ENCODE data around the gene PPM1L.

PPM1L gene

GRCh38 chr3:161082063-161082462 lies 326.0 kb downstream of the PPM1L start:
- TF ChIP-seq ZC3H10 (CRISPR knock-in tag; IDR thresholded peaks at IDR 0.05) (no peak), TCF4 (CRISPR knock-in tag; IDR thresholded peaks at IDR 0.05; ENCODE audit: borderline replicate concordance) (no peak), CSDC2 (CRISPR knock-in tag; IDR thresholded peaks at IDR 0.05) (no peak), ZFP30 (CRISPR knock-in tag; IDR thresholded peaks at IDR 0.05) (no peak), RARB (CRISPR knock-in tag; IDR thresholded peaks at IDR 0.05) (no peak), ZNF70 (CRISPR knock-in tag; IDR thresholded peaks at IDR 0.05) (no peak), ESRRG (CRISPR knock-in tag; IDR thresholded peaks at IDR 0.05) (no peak)
- ATAC-seq, result no peak

DNA sequence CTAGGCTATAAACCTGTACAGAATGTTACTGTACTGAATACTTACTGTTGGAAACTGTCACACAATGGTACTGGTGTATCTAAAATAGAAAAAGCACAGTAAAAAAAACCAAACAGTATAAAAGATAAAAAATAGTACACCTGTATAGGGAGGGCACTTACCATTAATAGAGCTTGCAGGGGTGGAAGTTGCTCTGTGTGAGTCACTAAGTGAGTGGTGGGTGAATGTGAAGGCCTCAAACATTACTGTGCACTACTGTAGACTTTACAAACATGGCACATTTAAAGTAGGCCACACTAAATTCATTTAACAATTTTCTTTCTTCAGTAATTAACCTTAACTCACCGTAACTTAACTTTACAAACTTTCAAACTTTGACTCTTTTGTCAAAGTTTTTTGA lies 327.1 kb downstream of the PPM1L start:
- TF ChIP-seq RARB (CRISPR knock-in tag; IDR thresholded peaks at IDR 0.05), result no peak
- no peak for TF ChIP-seq POU6F1 (CRISPR knock-in tag; IDR thresholded peaks at IDR 0.05; ENCODE audit: borderline replicate concordance, low read depth)

DNA sequence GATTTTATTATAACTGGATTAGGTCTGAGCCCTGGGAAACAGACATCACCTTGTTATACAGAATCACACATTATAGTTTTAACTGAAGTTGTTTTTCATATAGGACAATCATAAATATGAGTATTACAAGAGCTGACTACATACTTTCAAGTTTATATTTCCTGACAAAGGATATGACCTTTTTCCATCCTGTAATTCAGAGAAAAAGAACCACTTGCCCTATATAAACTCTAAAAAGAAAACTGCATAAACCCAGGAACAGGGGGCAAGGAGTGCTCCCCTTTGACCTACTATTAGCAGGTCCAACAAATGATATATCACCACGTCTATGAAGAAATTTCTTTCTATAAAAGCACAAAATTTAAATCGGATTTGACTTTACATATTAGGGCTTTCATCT lies 328.2 kb downstream of the PPM1L start:
- TF ChIP-seq ZFP30 (CRISPR knock-in tag; IDR thresholded peaks at IDR 0.05), result no peak
- TF ChIP-seq BACH2 (CRISPR knock-in tag; IDR thresholded peaks at IDR 0.05; ENCODE audit: borderline replicate concordance), result no peak
- no peak for TF ChIP-seq ZNF70 (CRISPR knock-in tag; IDR thresholded peaks at IDR 0.05)
- TF ChIP-seq ISL1 (CRISPR knock-in tag; IDR thresholded peaks at IDR 0.05), result no peak
- no peak for TF ChIP-seq PPARA (CRISPR knock-in tag; IDR thresholded peaks at IDR 0.05; ENCODE audit: borderline replicate concordance)
- TF ChIP-seq TOX (CRISPR knock-in tag; IDR thresholded peaks at IDR 0.05; ENCODE audit: borderline replicate concordance), result no peak
- TF ChIP-seq POU6F1 (CRISPR knock-in tag; IDR thresholded peaks at IDR 0.05; ENCODE audit: borderline replicate concordance, low read depth), result no peak
- no peak for TF ChIP-seq ZFP3 (CRISPR knock-in tag; IDR thresholded peaks at IDR 0.05)
- no peak for TF ChIP-seq ZNF8 (CRISPR knock-in tag; IDR thresholded peaks at IDR 0.05)
- TF ChIP-seq, protein P1, sequence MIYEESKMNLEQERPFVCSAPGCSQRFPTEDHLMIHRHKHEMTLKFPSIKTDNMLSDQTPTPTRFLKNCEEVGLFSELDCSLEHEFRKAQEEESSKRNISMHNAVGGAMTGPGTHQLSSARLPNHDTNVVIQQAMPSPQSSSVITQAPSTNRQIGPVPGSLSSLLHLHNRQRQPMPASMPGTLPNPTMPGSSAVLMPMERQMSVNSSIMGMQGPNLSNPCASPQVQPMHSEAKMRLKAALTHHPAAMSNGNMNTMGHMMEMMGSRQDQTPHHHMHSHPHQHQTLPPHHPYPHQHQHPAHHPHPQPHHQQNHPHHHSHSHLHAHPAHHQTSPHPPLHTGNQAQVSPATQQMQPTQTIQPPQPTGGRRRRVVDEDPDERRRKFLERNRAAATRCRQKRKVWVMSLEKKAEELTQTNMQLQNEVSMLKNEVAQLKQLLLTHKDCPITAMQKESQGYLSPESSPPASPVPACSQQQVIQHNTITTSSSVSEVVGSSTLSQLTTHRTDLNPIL (CRISPR knock-in tag; IDR thresholded peaks at IDR 0.05; ENCODE audit: low read depth), result no peak
- TF ChIP-seq GLIS3 (CRISPR knock-in tag; IDR thresholded peaks at IDR 0.05), result no peak
- TF ChIP-seq ARNTL (CRISPR knock-in tag; IDR thresholded peaks at IDR 0.05; ENCODE audit: borderline replicate concordance, low read depth), result no peak
- no peak for TF ChIP-seq RARB (CRISPR knock-in tag; IDR thresholded peaks at IDR 0.05)
- no peak for TF ChIP-seq ZC3H10 (CRISPR knock-in tag; IDR thresholded peaks at IDR 0.05)
- no peak for TF ChIP-seq CSRNP3 (CRISPR knock-in tag; IDR thresholded peaks at IDR 0.05)
- no peak for TF ChIP-seq ESRRG (CRISPR knock-in tag; IDR thresholded peaks at IDR 0.05)
- TF ChIP-seq, protein P2, sequence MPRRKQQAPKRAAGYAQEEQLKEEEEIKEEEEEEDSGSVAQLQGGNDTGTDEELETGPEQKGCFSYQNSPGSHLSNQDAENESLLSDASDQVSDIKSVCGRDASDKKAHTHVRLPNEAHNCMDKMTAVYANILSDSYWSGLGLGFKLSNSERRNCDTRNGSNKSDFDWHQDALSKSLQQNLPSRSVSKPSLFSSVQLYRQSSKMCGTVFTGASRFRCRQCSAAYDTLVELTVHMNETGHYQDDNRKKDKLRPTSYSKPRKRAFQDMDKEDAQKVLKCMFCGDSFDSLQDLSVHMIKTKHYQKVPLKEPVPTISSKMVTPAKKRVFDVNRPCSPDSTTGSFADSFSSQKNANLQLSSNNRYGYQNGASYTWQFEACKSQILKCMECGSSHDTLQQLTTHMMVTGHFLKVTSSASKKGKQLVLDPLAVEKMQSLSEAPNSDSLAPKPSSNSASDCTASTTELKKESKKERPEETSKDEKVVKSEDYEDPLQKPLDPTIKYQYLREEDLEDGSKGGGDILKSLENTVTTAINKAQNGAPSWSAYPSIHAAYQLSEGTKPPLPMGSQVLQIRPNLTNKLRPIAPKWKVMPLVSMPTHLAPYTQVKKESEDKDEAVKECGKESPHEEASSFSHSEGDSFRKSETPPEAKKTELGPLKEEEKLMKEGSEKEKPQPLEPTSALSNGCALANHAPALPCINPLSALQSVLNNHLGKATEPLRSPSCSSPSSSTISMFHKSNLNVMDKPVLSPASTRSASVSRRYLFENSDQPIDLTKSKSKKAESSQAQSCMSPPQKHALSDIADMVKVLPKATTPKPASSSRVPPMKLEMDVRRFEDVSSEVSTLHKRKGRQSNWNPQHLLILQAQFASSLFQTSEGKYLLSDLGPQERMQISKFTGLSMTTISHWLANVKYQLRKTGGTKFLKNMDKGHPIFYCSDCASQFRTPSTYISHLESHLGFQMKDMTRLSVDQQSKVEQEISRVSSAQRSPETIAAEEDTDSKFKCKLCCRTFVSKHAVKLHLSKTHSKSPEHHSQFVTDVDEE (CRISPR knock-in tag; IDR thresholded peaks at IDR 0.05), result no peak
- no peak for TF ChIP-seq SNAI2 (CRISPR knock-in tag; IDR thresholded peaks at IDR 0.05)
- no peak for TF ChIP-seq ZNF565 (CRISPR knock-in tag; conservative IDR thresholded peaks at IDR 0.05; ENCODE audit: low read depth)
- ATAC-seq, result no peak

More for the DNA sequence above, 327.1 kb downstream of the PPM1L start:
- no peak for ATAC-seq

Data from SK-N-SH treated with all-trans-retinoic acid at 6 μM for 48 hours (cell line).